Endodermal cell (in vitro differentiated cells): ENCODE measurements around the gene CCT3. TPM values are rescaled to one million over a fixed set of nuclear protein-coding genes. Genes with fewer than 3 reads are reported as not detected.
"Not testable (repeated sequence)": the region's sequence is repeated elsewhere in the genome, so short reads cannot be mapped to it uniquely, and the experiment has no call there.

Experiments used
- DNase-seq: peaks from one replicate; pipeline ENCODE4 v3.0.0-alpha.2; 2017
- H3K27ac ChIP-seq: 2 replicates; pipeline ENCODE4 v1.5.1; 2013; ENCODE audit warnings: mild to moderate bottlenecking, low read depth, low read length, moderate library complexity
- H3K27me3 ChIP-seq: 2 replicates; pipeline ENCODE4 v1.6.1; 2013; ENCODE audit warnings: mild to moderate bottlenecking, low read length, moderate library complexity; ENCODE audit not compliant: insufficient read depth, control insufficient read depth, poor library complexity, severe bottlenecking
- H3K36me3 ChIP-seq: 2 replicates; pipeline ENCODE4 v1.7.0; 2013; ENCODE audit warnings: mild to moderate bottlenecking, low read length, moderate library complexity; ENCODE audit not compliant: control insufficient read depth, insufficient read depth
- H3K4me1 ChIP-seq: one replicate; pipeline ENCODE4 v1.7.0; 2013; ENCODE audit warnings: low read length; ENCODE audit not compliant: control insufficient read depth, insufficient read depth
- H3K4me3 ChIP-seq: 2 replicates; pipeline ENCODE4 v1.5.1; 2013; ENCODE audit warnings: mild to moderate bottlenecking, low read length, moderate library complexity
- H3K9ac ChIP-seq: 2 replicates; pipeline ENCODE4 v1.6.1; 2013; ENCODE audit warnings: mild to moderate bottlenecking, low read length, moderate library complexity; ENCODE audit not compliant: poor library complexity, severe bottlenecking; ENCODE audit errors: extremely low read depth
- H3K9me3 ChIP-seq: 2 replicates; pipeline ENCODE4 v1.6.1; 2013; ENCODE audit warnings: mild to moderate bottlenecking, low read length, moderate library complexity; ENCODE audit not compliant: control insufficient read depth
- H3K27ac Mint-ChIP-seq: 2 replicates; pipeline ENCODE4 v1.8.0; 2020; ENCODE audit warnings: mixed read lengths
- H3K27me3 Mint-ChIP-seq: 2 replicates; pipeline ENCODE4 v1.8.0; 2021; ENCODE audit warnings: mild to moderate bottlenecking, mixed read lengths; ENCODE audit not compliant: insufficient read depth
- H3K36me3 Mint-ChIP-seq: 2 replicates; pipeline ENCODE4 v1.8.0; 2020; ENCODE audit warnings: low read depth, mixed read lengths
- H3K4me1 Mint-ChIP-seq: 2 replicates; pipeline ENCODE4 v1.8.0; 2020; ENCODE audit warnings: mixed read lengths
- H3K4me3 Mint-ChIP-seq: 2 replicates; pipeline ENCODE4 v1.8.0; 2020; ENCODE audit warnings: mild to moderate bottlenecking, moderate library complexity, mixed read lengths
- H3K9me3 Mint-ChIP-seq: 2 replicates; pipeline ENCODE4 v1.8.0; 2020; ENCODE audit warnings: mild to moderate bottlenecking, mixed read lengths
- WGBS, 2 experiments: methylation state at CpG; one replicate each; pipeline versions ENCODE4 v1.1.5 to v1.1.7; 2013; ENCODE audit warnings: missing lambda C conversion rate in 2 of 2, mixed read lengths in 1 of 2; ENCODE audit not compliant: insufficient coverage in 1 of 2, insufficient read length in 1 of 2; 5-methylcytosine and 5-hydroxymethylcytosine counted together
- total RNA-seq, 2 donors: library from RNA; stranded (reverse); fragmentation: NEBNext Ultra II Directional in 1 of 2; extraction: Animal tissue kit (Norgen Biotek cat#: 25700) in 1 of 2; gene quantifications; 2 replicates in 1 of 2; 3 replicates in 1 of 2; pipeline ENCODE4 v1.2.1, GENCODE V29; 2021
- TF ChIP-seq, protein P1 (sequence below): fragments of 200-600 bp; sonication (generic); conservative IDR thresholded peaks from 2 replicates; pipeline ENCODE4 v1.5.0; 2021; ENCODE audit warnings: antibody characterized with exemption, mild to moderate bottlenecking

The CCT3 gene
- total RNA-seq, 2 donors from 2014 or later, result 323 to 351 TPM

DNA sequence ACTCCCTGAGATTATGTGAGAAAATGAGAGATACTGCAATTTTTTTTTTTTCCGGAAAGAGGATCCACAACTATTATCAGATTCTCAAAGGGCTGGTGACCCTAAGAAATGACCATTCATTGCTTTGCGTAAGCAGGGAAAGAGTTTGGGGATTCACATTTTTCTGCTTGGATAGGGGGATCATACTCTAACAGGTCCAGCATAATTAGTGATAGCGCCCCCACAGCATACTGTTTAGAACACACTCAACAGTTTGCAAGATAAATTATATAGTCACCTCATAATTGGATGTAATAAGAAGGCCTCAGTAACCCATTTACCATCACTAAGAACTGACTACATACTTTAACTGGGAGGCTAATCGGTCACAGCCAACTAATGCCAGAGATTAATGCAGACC, 1.9 kb downstream of the CCT3 start:
- Histone ChIP-seq H3K27ac (no peak overlapping the region), H3K9ac (no peak overlapping the region), H3K4me3 (peak overlapping the region; percentile 100), H3K36me3 (peaks cover 49% of the 10 kb centered on the region), H3K4me1 (peaks cover 2% of the 10 kb centered on the region), H3K9me3 (no peaks in the 10 kb centered on the region), H3K27me3 (no peaks in the 10 kb centered on the region)
- peaks cover 45% of the 10 kb centered on the region for H3K36me3 Mint-ChIP-seq
- H3K27me3 Mint-ChIP-seq, result no peaks in the 10 kb centered on the region
- no peak for DNase-seq
- peak overlapping the region; percentile 100 for H3K4me3 Mint-ChIP-seq
- H3K4me1 Mint-ChIP-seq, result peaks cover 14% of the 10 kb centered on the region
- H3K9me3 Mint-ChIP-seq, result no peaks in the 10 kb centered on the region
- H3K27ac Mint-ChIP-seq, result peak overlapping the region; percentile 41
- TF ChIP-seq, protein P1, sequence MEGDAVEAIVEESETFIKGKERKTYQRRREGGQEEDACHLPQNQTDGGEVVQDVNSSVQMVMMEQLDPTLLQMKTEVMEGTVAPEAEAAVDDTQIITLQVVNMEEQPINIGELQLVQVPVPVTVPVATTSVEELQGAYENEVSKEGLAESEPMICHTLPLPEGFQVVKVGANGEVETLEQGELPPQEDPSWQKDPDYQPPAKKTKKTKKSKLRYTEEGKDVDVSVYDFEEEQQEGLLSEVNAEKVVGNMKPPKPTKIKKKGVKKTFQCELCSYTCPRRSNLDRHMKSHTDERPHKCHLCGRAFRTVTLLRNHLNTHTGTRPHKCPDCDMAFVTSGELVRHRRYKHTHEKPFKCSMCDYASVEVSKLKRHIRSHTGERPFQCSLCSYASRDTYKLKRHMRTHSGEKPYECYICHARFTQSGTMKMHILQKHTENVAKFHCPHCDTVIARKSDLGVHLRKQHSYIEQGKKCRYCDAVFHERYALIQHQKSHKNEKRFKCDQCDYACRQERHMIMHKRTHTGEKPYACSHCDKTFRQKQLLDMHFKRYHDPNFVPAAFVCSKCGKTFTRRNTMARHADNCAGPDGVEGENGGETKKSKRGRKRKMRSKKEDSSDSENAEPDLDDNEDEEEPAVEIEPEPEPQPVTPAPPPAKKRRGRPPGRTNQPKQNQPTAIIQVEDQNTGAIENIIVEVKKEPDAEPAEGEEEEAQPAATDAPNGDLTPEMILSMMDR, result peak; percentile 56
- 81 to 100% methylated on average over 3 to 4 of the region's 4 CpGs for WGBS, 2 experiments

DNA sequence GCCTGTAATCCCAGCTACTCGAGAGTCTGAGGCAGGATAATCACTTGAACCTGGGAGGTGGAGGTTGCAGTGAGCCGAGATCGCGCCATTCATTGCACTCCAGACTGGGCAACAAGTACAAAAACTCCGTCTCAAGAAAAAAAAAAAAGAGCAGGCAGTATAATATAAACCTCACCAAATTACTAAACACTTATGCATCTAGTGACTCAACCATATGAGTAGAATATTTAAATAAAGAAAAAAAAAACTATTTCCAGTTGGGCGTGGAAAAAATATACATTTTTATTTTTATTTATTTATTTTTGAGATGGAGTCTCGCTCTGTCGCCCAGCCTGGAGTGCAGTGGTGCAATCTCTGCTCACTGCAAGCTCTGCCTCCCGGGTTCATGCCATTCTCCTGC, 14.9 kb downstream of the CCT3 start:
- not testable (repeated sequence) for H3K9me3 Mint-ChIP-seq, H3K27me3 Mint-ChIP-seq, H3K27ac Mint-ChIP-seq, H3K4me1 Mint-ChIP-seq, DNase-seq, H3K9me3 ChIP-seq, H3K4me3 ChIP-seq, H3K27ac ChIP-seq, H3K27me3 ChIP-seq, H3K9ac ChIP-seq, H3K4me1 ChIP-seq, H3K4me3 Mint-ChIP-seq
- WGBS, 2 experiments, result 98% methylated on average over 8 of the region's 9 CpGs; no CpG with 5 or more reads in 1 of the 2 experiments
- peaks cover 79% of the 10 kb centered on the region for H3K36me3 ChIP-seq
- H3K36me3 Mint-ChIP-seq, result peaks cover 77% of the 10 kb centered on the region

DNA sequence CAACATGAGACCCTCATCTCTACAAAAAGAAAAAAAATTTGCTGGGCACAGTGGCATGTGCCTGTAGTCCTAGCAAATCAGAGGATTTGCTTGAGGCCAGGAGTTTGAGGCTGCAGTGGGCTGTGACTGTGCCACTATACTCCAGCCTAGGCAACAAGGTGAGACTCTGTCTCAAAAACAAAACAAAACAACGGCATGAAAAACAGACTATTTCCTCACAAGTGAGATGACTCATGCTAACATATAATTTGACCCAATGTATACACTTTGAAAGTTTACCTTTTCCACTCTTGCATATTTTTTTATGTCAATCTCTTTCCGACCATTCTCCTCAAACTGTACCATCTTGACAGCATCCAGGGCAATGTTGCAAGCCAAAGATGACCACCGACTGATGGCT, 17.5 kb downstream of the CCT3 start:
- Histone ChIP-seq H3K4me1 (no peaks in the 10 kb centered on the region), H3K9ac (no peak overlapping the region), H3K27me3 (no peaks in the 10 kb centered on the region), H3K4me3 (no peak overlapping the region), H3K9me3 (no peaks in the 10 kb centered on the region), H3K27ac (no peak overlapping the region), H3K36me3 (peaks cover 89% of the 10 kb centered on the region)
- H3K27ac Mint-ChIP-seq, result no peak overlapping the region
- no peaks in the 10 kb centered on the region for H3K9me3 Mint-ChIP-seq
- H3K4me3 Mint-ChIP-seq, result no peak overlapping the region
- peaks cover 86% of the 10 kb centered on the region for H3K36me3 Mint-ChIP-seq
- no peak for DNase-seq
- TF ChIP-seq, protein P1, result no peak
- WGBS, 2 experiments, result 89 to 100% methylated on average over 3 of the region's 3 CpGs
- H3K27me3 Mint-ChIP-seq, result no peaks in the 10 kb centered on the region
- H3K4me1 Mint-ChIP-seq, result no peaks in the 10 kb centered on the region

DNA sequence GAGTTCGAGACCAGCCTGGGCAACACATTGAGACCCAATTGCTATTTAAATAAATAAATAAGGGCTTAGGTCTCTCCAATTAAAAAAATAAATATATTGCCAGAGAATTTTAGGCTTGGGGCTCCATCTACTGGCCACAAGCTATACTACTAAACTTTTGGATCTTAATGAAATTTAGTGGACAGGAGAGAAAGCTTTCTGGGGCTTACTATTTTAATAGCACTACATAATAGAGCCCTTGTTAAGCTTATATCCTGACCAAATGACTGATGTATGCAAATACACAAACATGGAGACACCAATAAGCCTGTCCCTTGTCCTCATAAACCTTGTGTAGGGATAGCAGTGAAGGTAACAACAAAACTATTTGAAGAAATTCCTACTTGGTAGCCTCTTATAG, 18.4 kb downstream of the CCT3 start:
- Mint-ChIP-seq H3K36me3 (peaks cover 85% of the 10 kb centered on the region), H3K27ac (no peak overlapping the region), H3K9me3 (no peaks in the 10 kb centered on the region), H3K4me3 (no peak overlapping the region), H3K27me3 (no peaks in the 10 kb centered on the region), H3K4me1 (no peaks in the 10 kb centered on the region)
- Histone ChIP-seq H3K9ac (no peak overlapping the region), H3K27ac (no peak overlapping the region), H3K9me3 (no peaks in the 10 kb centered on the region), H3K27me3 (no peaks in the 10 kb centered on the region), H3K36me3 (peaks cover 89% of the 10 kb centered on the region), H3K4me1 (no peaks in the 10 kb centered on the region), H3K4me3 (no peak overlapping the region)
- TF ChIP-seq, protein P1, result peak; percentile 80
- DNase-seq, result no peak
- WGBS, 2 experiments, result 86% methylated on average over 1 of the region's 1 CpG; no CpG with 5 or more reads in 1 of the 2 experiments
